GM12872 (cell line): ENCODE results near the gene HDGFL1.

ENCODE experiments used
- CTCF ChIP-seq: IDR thresholded peaks from 3 replicates; pipeline ENCODE4 v1.5.1; 2011; ENCODE audit warnings: low read depth, mild to moderate bottlenecking, low read length, moderate library complexity; ENCODE audit not compliant: insufficient read depth

HDGFL1 gene

GRCh38 chr6:22589118-22589517 is 19.8 kb downstream of the HDGFL1 start:
- TF ChIP-seq CTCF = no peak

GRCh38 chr6:22590423-22590822 is 21.1 kb downstream of the HDGFL1 start:
- TF ChIP-seq CTCF = no peak

GRCh38 chr6:22593895-22594294 is 24.5 kb downstream of the HDGFL1 start:
- TF ChIP-seq CTCF = no peak

- TF ChIP-seq CTCF = no peak
Measured at GRCh38 chr6:22596011-22596410, 26.6 kb downstream of the HDGFL1 start.

- no peak for TF ChIP-seq CTCF
Measured at GRCh38 chr6:22598339-22598738, 29.0 kb downstream of the HDGFL1 start.

- no peak for TF ChIP-seq CTCF
Measured at GRCh38 chr6:22600059-22600458, 30.7 kb downstream of the HDGFL1 start.

GRCh38 chr6:22601984-22602383 is 32.6 kb downstream of the HDGFL1 start:
- no peak for TF ChIP-seq CTCF

GRCh38 chr6:22605736-22606135 is 36.4 kb downstream of the HDGFL1 start:
- no peak for TF ChIP-seq CTCF
